Brain microvascular endothelial cell (primary cell): ENCODE data around the gene FBXW7.

Experiments
- DNase-seq: peaks from one replicate; pipeline ENCODE4 v3.0.0-alpha.2; 2020
- H3K27ac ChIP-seq: fragments of 250-450 bp; sonication (Bioruptor Pico); 2 replicates; pipeline ENCODE4 v1.5.1; 2020; ENCODE audit warnings: mild to moderate bottlenecking, moderate library complexity
- H3K27me3 ChIP-seq: fragments of 250-450 bp; sonication (Bioruptor Pico); replicated peaks from 2 replicates; pipeline ENCODE4 v1.5.1; 2020; ENCODE audit warnings: mild to moderate bottlenecking
- H3K36me3 ChIP-seq: fragments of 250-450 bp; sonication (Bioruptor Pico); replicated peaks from 2 replicates; pipeline ENCODE4 v1.5.1; 2020; ENCODE audit warnings: mild to moderate bottlenecking
- H3K4me3 ChIP-seq: 2 replicates; pipeline ENCODE4 v1.5.1; 2011; ENCODE audit warnings: low read depth, mild to moderate bottlenecking, control low read depth, low read length, moderate library complexity
- in situ Hi-C: cut with HindIII; loops from 2 replicates; pipeline ENCODE4 v1.10.0; 2017; ENCODE audit warnings: low sequenced_read_pairs, low pct_ligation_motif_present
- TF ChIP-seq, protein P1 (sequence below): IDR thresholded peaks from 2 replicates; pipeline ENCODE4 v1.5.1; 2011; ENCODE audit warnings: low read depth, mild to moderate bottlenecking, moderate library complexity, low read length, control low read depth, inconsistent platforms; ENCODE audit errors: missing control alignments

Gene FBXW7

GRCh38 chr4:152277333-152277732 is 258.6 kb downstream of the FBXW7 start:
- H3K4me3 ChIP-seq = no peak overlapping the region
- TF ChIP-seq, protein P1, sequence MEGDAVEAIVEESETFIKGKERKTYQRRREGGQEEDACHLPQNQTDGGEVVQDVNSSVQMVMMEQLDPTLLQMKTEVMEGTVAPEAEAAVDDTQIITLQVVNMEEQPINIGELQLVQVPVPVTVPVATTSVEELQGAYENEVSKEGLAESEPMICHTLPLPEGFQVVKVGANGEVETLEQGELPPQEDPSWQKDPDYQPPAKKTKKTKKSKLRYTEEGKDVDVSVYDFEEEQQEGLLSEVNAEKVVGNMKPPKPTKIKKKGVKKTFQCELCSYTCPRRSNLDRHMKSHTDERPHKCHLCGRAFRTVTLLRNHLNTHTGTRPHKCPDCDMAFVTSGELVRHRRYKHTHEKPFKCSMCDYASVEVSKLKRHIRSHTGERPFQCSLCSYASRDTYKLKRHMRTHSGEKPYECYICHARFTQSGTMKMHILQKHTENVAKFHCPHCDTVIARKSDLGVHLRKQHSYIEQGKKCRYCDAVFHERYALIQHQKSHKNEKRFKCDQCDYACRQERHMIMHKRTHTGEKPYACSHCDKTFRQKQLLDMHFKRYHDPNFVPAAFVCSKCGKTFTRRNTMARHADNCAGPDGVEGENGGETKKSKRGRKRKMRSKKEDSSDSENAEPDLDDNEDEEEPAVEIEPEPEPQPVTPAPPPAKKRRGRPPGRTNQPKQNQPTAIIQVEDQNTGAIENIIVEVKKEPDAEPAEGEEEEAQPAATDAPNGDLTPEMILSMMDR = no peak
- DNase-seq = no peak
- no peaks in the 10 kb centered on the region for H3K27me3 ChIP-seq
- in situ Hi-C loops = no loop called here
- H3K27ac ChIP-seq = no peak overlapping the region
- H3K36me3 ChIP-seq = no peaks in the 10 kb centered on the region

GRCh38 chr4:152273343-152273742 is 262.5 kb downstream of the FBXW7 start:
- no peak overlapping the region for H3K27ac ChIP-seq

More at GRCh38 chr4:152273343-152273742, 262.5 kb downstream of the FBXW7 start:
- TF ChIP-seq, protein P1 = no peak
- DNase-seq = no peak
- no peak overlapping the region for H3K4me3 ChIP-seq
- in situ Hi-C loops = no loop called here
- H3K27me3 ChIP-seq = no peaks in the 10 kb centered on the region
- no peaks in the 10 kb centered on the region for H3K36me3 ChIP-seq
